GM18499 (cell line): ENCODE data around the gene UQCRC2.
"Not testable (repeated sequence)": the region's sequence is repeated elsewhere in the genome, so short reads cannot be mapped to it uniquely, and the experiment has no call there.

ENCODE experiments used
- ATAC-seq: cut with Tn5 transposase; IDR thresholded peaks from one replicate; pipeline ENCODE4 v1.9.1; 2021; ENCODE audit warnings: moderate number of reproducible peaks; ENCODE audit not compliant: insufficient read depth, unreplicated experiment

UQCRC2 gene

GRCh38 chr16:22007509-22008214, 54.5 kb downstream of the UQCRC2 start, which contains the start of gene MOSMO:
Gene MOSMO (plus strand): TSS chr16:22008111. CDS start chr16:22008302, 191 bp downstream.
- ATAC-seq, result no peak

GRCh38 chr16:22008215-22009059, 55.3 kb downstream of the UQCRC2 start:
- no peak for ATAC-seq

GRCh38 chr16:22010902-22011301, 57.7 kb downstream of the UQCRC2 start:
- ATAC-seq, result no peak

- no peak for ATAC-seq
Measured at GRCh38 chr16:22012241-22012640, 59.1 kb downstream of the UQCRC2 start.

- no peak for ATAC-seq
Measured at GRCh38 chr16:22013486-22013885, 60.3 kb downstream of the UQCRC2 start.

GRCh38 chr16:22014271-22014873, 61.2 kb downstream of the UQCRC2 start:
- no peak for ATAC-seq

GRCh38 chr16:22016927-22017326, 63.8 kb downstream of the UQCRC2 start:
- ATAC-seq, result no peak

- no peak for ATAC-seq
Measured at GRCh38 chr16:22018559-22018958, 65.4 kb downstream of the UQCRC2 start.

- no peak for ATAC-seq
Measured at GRCh38 chr16:22022151-22022550, 69.0 kb downstream of the UQCRC2 start.

- ATAC-seq, result no peak
Measured at GRCh38 chr16:22023505-22023904, 70.3 kb downstream of the UQCRC2 start.

GRCh38 chr16:22024785-22025184, 71.6 kb downstream of the UQCRC2 start:
- not testable (repeated sequence) for ATAC-seq

- no peak for ATAC-seq
Measured at GRCh38 chr16:22027633-22028032, 74.5 kb downstream of the UQCRC2 start.

- ATAC-seq, result no peak
Measured at GRCh38 chr16:22029632-22030031, 76.5 kb downstream of the UQCRC2 start.

GRCh38 chr16:22030087-22030812, 77.1 kb downstream of the UQCRC2 start:
- no peak for ATAC-seq

- no peak for ATAC-seq
Measured at GRCh38 chr16:22031483-22032083, 78.4 kb downstream of the UQCRC2 start.
